ENCODE data around the gene STAB1. TPM values are rescaled to one million over a fixed set of nuclear protein-coding genes. Genes with fewer than 3 reads are reported as not detected.

STAB1 gene
- total and polyA plus RNA-seq, 2 of the 8 experiments (the other 6 are each of a cell fraction or from before 2014, with no cell fraction given): 1.0 to 1.9 TPM

DNA sequence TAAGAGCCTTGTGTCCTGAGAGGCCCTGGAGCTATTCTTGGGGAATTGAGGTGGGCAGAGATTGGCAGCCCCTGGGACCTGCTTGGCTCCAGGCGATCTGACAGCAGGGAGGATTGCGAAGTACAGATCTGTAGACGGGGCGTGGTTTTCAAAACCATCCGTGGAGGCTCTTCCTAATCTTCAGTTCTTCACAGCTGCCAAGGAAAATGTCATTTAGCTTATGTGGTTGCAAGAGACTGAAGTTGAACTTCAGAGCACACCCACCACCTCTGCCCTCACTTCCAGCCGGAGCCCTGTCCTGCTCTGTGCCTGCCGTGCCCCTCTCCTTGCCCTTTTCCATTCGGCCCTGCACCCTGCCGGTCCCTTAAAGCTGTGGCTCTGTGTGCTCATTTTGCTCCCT, 26.8 kb upstream of the STAB1 start (continued):
- no peak for TF ChIP-seq ATF2 (IDR thresholded peaks at IDR 0.05; ENCODE audit: low read length)
